DND-41 (cell line): Measurements from ENCODE around the gene GNAO1.

ENCODE experiments used
- ATAC-seq: fragments of 200-7000 bp; cut with Tn5 transposase; 3 replicates; pipeline ENCODE4 v1.9.1; 2021; ENCODE audit warnings: low read depth; ENCODE audit not compliant: insufficient read depth
- DNase-seq: peaks from one replicate; pipeline ENCODE4 v3.0.0-alpha.2; 2020
- H2AFZ ChIP-seq: 2 replicates; pipeline ENCODE4 v1.6.0; 2012; ENCODE audit warnings: low read depth, low read length
- H3K27ac ChIP-seq: 2 replicates; pipeline ENCODE4 v1.5.1; 2012; ENCODE audit warnings: low read length, inconsistent platforms
- H3K27me3 ChIP-seq: fragments of 200-600 bp; sonication (generic); 2 replicates; pipeline ENCODE4 v1.6.0; 2012; ENCODE audit warnings: low read length, mild to moderate bottlenecking, inconsistent platforms; ENCODE audit not compliant: insufficient read depth, poor library complexity
- H3K36me3 ChIP-seq: 2 replicates; pipeline ENCODE4 v1.5.1; 2012; ENCODE audit warnings: low read length, inconsistent platforms; ENCODE audit not compliant: insufficient read depth
- H3K4me1 ChIP-seq: 2 replicates; pipeline ENCODE4 v1.5.1; 2012; ENCODE audit warnings: mild to moderate bottlenecking, low read length; ENCODE audit not compliant: insufficient read depth
- H3K4me2 ChIP-seq: 2 replicates; pipeline ENCODE4 v1.6.0; 2012; ENCODE audit warnings: mild to moderate bottlenecking, moderate library complexity, low read length, inconsistent platforms; ENCODE audit not compliant: insufficient read depth
- H3K4me3 ChIP-seq, 2 experiments: fragments of 200-600 bp in 1 of 2; shearing (Covaris generic) in 1 of 2; 2 replicates each; pipeline ENCODE4 v1.5.1; 2012 to 2016; ENCODE audit warnings: inconsistent platforms in 2 of 2, low read length in 2 of 2, mild to moderate bottlenecking in 2 of 2, low read depth in 1 of 2, moderate library complexity in 1 of 2
- H3K79me2 ChIP-seq: 2 replicates; pipeline ENCODE4 v1.6.0; 2012; ENCODE audit warnings: low read length, inconsistent platforms; ENCODE audit not compliant: insufficient read depth
- H3K9ac ChIP-seq: 2 replicates; pipeline ENCODE4 v1.6.0; 2012; ENCODE audit warnings: low read depth, mild to moderate bottlenecking, inconsistent platforms, low read length, moderate library complexity
- H3K9me3 ChIP-seq: 2 replicates; pipeline ENCODE4 v1.5.1; 2012; ENCODE audit warnings: low read length, moderate library complexity, mild to moderate bottlenecking, inconsistent platforms; ENCODE audit not compliant: insufficient read depth, severe bottlenecking
- H4K20me1 ChIP-seq: 2 replicates; pipeline ENCODE4 v1.6.0; 2012; ENCODE audit warnings: low read length; ENCODE audit not compliant: insufficient read depth
- CTCF ChIP-seq: IDR thresholded peaks from 2 replicates; pipeline ENCODE4 v1.5.1; 2012; ENCODE audit warnings: borderline replicate concordance, low read length, moderate library complexity, mild to moderate bottlenecking; ENCODE audit not compliant: poor library complexity, severe bottlenecking; ENCODE audit errors: extremely low read depth
- EZH2 ChIP-seq: IDR thresholded peaks from 3 replicates; pipeline ENCODE4 v1.6.1; 2012; ENCODE audit warnings: borderline replicate concordance, low read depth, mild to moderate bottlenecking, moderate library complexity, low read length, inconsistent platforms; ENCODE audit not compliant: severe bottlenecking

Gene GNAO1

GRCh38 chr16:56324406-56324805, 133.1 kb downstream of the GNAO1 start:
- DNase-seq (no peak), ATAC-seq (no peak)
- Histone ChIP-seq H3K9ac (no peak overlapping the region), H3K27ac (no peak overlapping the region), H3K79me2 (no peaks in the 10 kb centered on the region), H4K20me1 (peaks cover 4% of the 10 kb centered on the region; the same call in 1 of the 2 replicates), H3K9me3 (no peaks in the 10 kb centered on the region), H3K36me3 (peaks cover under 1% of the 10 kb centered on the region; the same call in 1 of the 2 replicates), H2AFZ (no peak overlapping the region), H3K4me3 (no peak overlapping the region), H3K4me1 (no peaks in the 10 kb centered on the region), H3K4me2 (no peak overlapping the region), H3K27me3 (no peaks in the 10 kb centered on the region)
- TF ChIP-seq CTCF (no peak), EZH2 (no peak)

GRCh38 chr16:56325956-56326355, 134.7 kb downstream of the GNAO1 start:
- H3K79me2 ChIP-seq: no peaks in the 10 kb centered on the region
- no peak overlapping the region for H3K9ac ChIP-seq
- H3K4me2 ChIP-seq: no peak overlapping the region
- TF ChIP-seq CTCF (no peak), EZH2 (no peak)
- H3K9me3 ChIP-seq: no peaks in the 10 kb centered on the region
- H3K27me3 ChIP-seq: no peaks in the 10 kb centered on the region
- no peak overlapping the region for H3K27ac ChIP-seq
- DNase-seq (no peak), ATAC-seq (no peak)
- peaks cover 4% of the 10 kb centered on the region; the same call in 1 of the 2 replicates for H4K20me1 ChIP-seq
- H3K4me1 ChIP-seq: no peaks in the 10 kb centered on the region
- H2AFZ ChIP-seq: no peak overlapping the region
- peaks cover 3% of the 10 kb centered on the region; the same call in 1 of the 2 replicates for H3K36me3 ChIP-seq
- H3K4me3 ChIP-seq: no peak overlapping the region

GRCh38 chr16:56327071-56327928, 136.0 kb downstream of the GNAO1 start:
- Histone ChIP-seq H3K9me3 (no peaks in the 10 kb centered on the region), H3K36me3 (peaks cover 14% of the 10 kb centered on the region), H2AFZ (no peak overlapping the region), H3K4me1 (no peaks in the 10 kb centered on the region), H3K4me2 (no peak overlapping the region), H3K9ac (no peak overlapping the region), H3K27ac (no peak overlapping the region), H3K27me3 (no peaks in the 10 kb centered on the region), H3K4me3 (no peak overlapping the region), H4K20me1 (peaks cover 4% of the 10 kb centered on the region; the same call in 1 of the 2 replicates), H3K79me2 (no peaks in the 10 kb centered on the region)
- TF ChIP-seq CTCF (no peak), EZH2 (no peak)
- DNase-seq (no peak), ATAC-seq (no peak)
